GM23248 (cell line): Measurements from ENCODE around the gene CAMK1D. TPM values are rescaled to one million over a fixed set of nuclear protein-coding genes. Genes with fewer than 3 reads are reported as not detected.

Experiments used
- DNase-seq: peaks from one replicate; pipeline ENCODE4 v3.0.0-alpha.2; 2015
- H2AFZ ChIP-seq: fragments of 200-600 bp; sonication (generic); 2 replicates; pipeline ENCODE4 v1.6.1; 2016; ENCODE audit warnings: antibody characterized with exemption
- H3F3A ChIP-seq: fragments of 200-600 bp; sonication (generic); 2 replicates; pipeline ENCODE4 v1.6.1; 2016; ENCODE audit warnings: mild to moderate bottlenecking, antibody characterized with exemption, mixed run types; ENCODE audit not compliant: insufficient read depth
- H3K27ac ChIP-seq: fragments of 200-600 bp; sonication (generic); 2 replicates; pipeline ENCODE4 v1.5.1; 2016; ENCODE audit warnings: mild to moderate bottlenecking
- H3K27me3 ChIP-seq: fragments of 200-600 bp; sonication (generic); replicated peaks from 2 replicates; pipeline ENCODE4 v1.6.1; 2016; ENCODE audit warnings: mild to moderate bottlenecking; ENCODE audit not compliant: insufficient read depth
- H3K36me3 ChIP-seq: fragments of 200-600 bp; sonication (generic); 2 replicates; pipeline ENCODE4 v1.6.1; 2016; ENCODE audit warnings: low read depth, mild to moderate bottlenecking
- H3K4me1 ChIP-seq: fragments of 200-600 bp; sonication (generic); 2 replicates; pipeline ENCODE4 v1.6.1; 2016; ENCODE audit warnings: mild to moderate bottlenecking; ENCODE audit not compliant: insufficient read depth
- H3K4me2 ChIP-seq: fragments of 200-600 bp; sonication (generic); one replicate; pipeline ENCODE4 v1.6.1; 2016; ENCODE audit warnings: mild to moderate bottlenecking; ENCODE audit not compliant: unreplicated experiment
- H3K4me3 ChIP-seq: fragments of 200-600 bp; sonication (generic); 2 replicates; pipeline ENCODE4 v1.5.1; 2016; ENCODE audit warnings: mild to moderate bottlenecking
- H3K79me2 ChIP-seq: fragments of 200-600 bp; sonication (generic); 2 replicates; pipeline ENCODE4 v1.6.1; 2016; ENCODE audit warnings: mild to moderate bottlenecking; ENCODE audit not compliant: insufficient read depth
- H3K9ac ChIP-seq: fragments of 200-600 bp; sonication (generic); 2 replicates; pipeline ENCODE4 v1.6.1; 2016; ENCODE audit warnings: mild to moderate bottlenecking
- H3K9me2 ChIP-seq: fragments of 200-600 bp; sonication (generic); 2 replicates; pipeline ENCODE4 v1.6.1; 2016; ENCODE audit warnings: mixed run types, mild to moderate bottlenecking, moderate library complexity; ENCODE audit not compliant: insufficient read depth
- H3K9me3 ChIP-seq: fragments of 200-600 bp; sonication (generic); one replicate; pipeline ENCODE4 v1.6.1; 2017; ENCODE audit warnings: low read depth
- H4K20me1 ChIP-seq: fragments of 200-600 bp; sonication (generic); 2 replicates; pipeline ENCODE4 v1.6.0; 2016; ENCODE audit not compliant: insufficient read depth
- EZH2 ChIP-seq: fragments of 200-600 bp; sonication (generic); IDR thresholded peaks from 2 replicates; pipeline ENCODE4 v1.6.1; 2018; ENCODE audit warnings: antibody characterized with exemption, mild to moderate bottlenecking; ENCODE audit not compliant: insufficient read depth, poor library complexity, severe bottlenecking
- EZH2phosphoT487 ChIP-seq: fragments of 200-600 bp; sonication (generic); IDR thresholded peaks from 2 replicates; pipeline ENCODE4 v1.6.1; 2018; ENCODE audit warnings: antibody characterized with exemption, moderate library complexity, mild to moderate bottlenecking, low read depth; ENCODE audit not compliant: insufficient read depth
- WGBS, 2 experiments: methylation state at CpG; one replicate each; pipeline ENCODE4 v1.1.6; 2015 to 2017; ENCODE audit warnings: low lambda C conversion rate in 2 of 2, low coverage in 1 of 2; ENCODE audit errors: missing lambda C conversion rate in 2 of 2; 5-methylcytosine and 5-hydroxymethylcytosine counted together
- in situ Hi-C: fragments of 300-500 bp; cut with MboI; formaldehyde crosslinking; loops from 2 replicates; pipeline ENCODE4 v1.15.0; 2020
- polyA plus RNA-seq: library from polyadenylated mRNA; unstranded; fragments of >200 nt; fragmentation: Nextera tagmentation; extraction: Ambion mirVana; gene quantifications from 2 replicates; pipeline ENCODE4 v1.2.1, GENCODE V29; 2016
- total RNA-seq: library from RNA; depleted of rRNA; stranded (reverse); fragments of >200 nt; shearing (Covaris generic); gene quantifications from 2 replicates; pipeline ENCODE4 v1.2.3, GENCODE V29; 2014

The CAMK1D gene
- total and polyA plus RNA-seq, 2 experiments from 2014 or later: 0.22 to 0.55 TPM

DNA sequence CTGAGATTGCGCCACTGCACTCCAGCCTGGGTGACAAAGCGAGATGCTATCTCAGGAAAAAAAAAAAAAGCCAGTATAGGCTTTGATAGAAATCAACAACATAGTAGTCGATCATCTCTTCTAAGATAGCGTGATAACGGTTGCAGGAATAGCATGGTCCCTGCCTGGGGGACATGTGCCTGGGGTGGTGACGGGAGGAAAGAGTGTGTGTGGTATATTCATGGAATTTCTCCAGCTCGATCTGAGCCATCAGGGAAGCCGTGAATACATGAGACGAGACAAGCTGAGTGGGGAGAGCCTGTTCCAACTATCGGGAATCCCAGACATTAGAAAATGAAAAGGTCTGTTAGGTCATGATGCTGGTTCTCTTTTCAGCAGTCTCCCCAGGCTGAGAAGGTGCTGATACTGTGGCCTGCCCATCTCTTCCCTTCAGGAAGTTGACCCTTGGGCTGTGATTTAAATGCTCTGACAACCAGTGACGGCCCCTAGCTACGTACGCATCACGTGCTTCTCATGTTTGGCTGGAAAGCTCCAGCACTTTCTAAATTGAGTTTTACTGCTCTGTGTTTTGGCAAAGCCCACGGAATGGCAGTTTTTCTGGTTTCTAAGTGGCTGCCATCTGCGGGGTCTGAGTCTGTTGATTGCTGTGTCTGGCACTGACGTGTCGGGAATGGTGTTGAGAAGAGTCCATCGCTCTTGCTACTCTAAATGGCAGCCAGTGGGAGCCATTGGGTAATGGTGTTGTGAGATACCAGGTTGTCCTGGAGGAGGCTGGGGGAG lies 422.8 kb downstream of the CAMK1D start:
- Histone ChIP-seq H3K79me2 (no peaks in the 10 kb centered on the region), H4K20me1 (no peaks in the 10 kb centered on the region), H3K9me3 (no peaks in the 10 kb centered on the region), H3K27ac (no peak overlapping the region), H3K9ac (no peak overlapping the region), H3K4me3 (no peak overlapping the region), H3K4me1 (no peaks in the 10 kb centered on the region), H3F3A (no peaks in the 10 kb centered on the region), H3K27me3 (no peaks in the 10 kb centered on the region), H3K36me3 (no peaks in the 10 kb centered on the region), H2AFZ (no peak overlapping the region), H3K4me2 (no peak overlapping the region), H3K9me2 (no peaks in the 10 kb centered on the region)
- TF ChIP-seq EZH2phosphoT487 (no peak), EZH2 (no peak)
- DNase-seq: no peak
- in situ Hi-C loops: no loop called here
- 73% methylated on average over 19 of the region's 19 CpGs for whole genome bisulfite sequencing, 2 experiments

DNA sequence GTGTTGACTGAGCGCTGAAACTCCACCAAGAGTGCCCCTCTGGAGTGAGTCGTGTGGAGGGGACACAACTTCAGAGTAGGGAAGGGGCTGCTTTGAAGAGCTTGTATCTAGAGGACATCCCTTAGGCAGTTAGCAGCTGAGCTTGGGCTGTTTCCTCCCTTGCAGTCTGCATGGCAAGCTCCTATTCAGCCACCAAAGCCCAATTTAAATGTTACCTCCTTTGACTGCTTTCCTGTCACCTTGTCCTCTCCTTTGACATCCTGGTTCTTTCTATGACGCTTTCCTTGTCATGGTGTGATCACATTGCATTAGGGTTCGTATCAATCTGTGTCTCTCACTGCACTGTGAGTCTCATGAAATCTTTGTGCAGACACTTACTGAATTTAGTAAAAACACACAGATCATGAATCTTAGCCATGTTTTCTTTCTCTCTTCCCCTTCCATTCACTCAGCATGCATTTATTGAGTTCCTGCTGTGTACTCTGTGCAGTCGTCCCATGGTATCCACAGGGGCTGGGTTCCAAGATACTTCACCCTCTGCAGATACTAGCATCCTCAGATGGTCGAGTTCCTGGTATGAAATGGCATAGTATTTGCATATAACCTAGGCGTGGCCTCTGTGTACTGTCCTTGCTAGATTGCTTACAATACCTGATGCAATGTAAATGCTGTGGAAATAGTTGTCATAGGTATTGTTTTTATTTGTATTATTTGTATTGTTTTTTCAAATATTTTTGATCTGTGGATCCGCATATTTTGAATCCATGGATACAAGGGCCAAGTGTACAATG lies 423.6 kb downstream of the CAMK1D start:
- Histone ChIP-seq H3K9ac (no peak overlapping the region), H3K4me3 (no peak overlapping the region), H3F3A (no peaks in the 10 kb centered on the region), H3K4me1 (no peaks in the 10 kb centered on the region), H3K9me3 (no peaks in the 10 kb centered on the region), H3K9me2 (no peaks in the 10 kb centered on the region), H3K79me2 (no peaks in the 10 kb centered on the region), H3K4me2 (no peak overlapping the region), H4K20me1 (no peaks in the 10 kb centered on the region), H3K27ac (no peak overlapping the region), H3K27me3 (no peaks in the 10 kb centered on the region), H2AFZ (no peak overlapping the region), H3K36me3 (no peaks in the 10 kb centered on the region)
- TF ChIP-seq EZH2phosphoT487 (no peak), EZH2 (no peak)
- DNase-seq: no peak
- in situ Hi-C loops: no loop called here
- 47 to 52% methylated on average over 8 of the region's 8 CpGs for WGBS, 2 experiments

DNA sequence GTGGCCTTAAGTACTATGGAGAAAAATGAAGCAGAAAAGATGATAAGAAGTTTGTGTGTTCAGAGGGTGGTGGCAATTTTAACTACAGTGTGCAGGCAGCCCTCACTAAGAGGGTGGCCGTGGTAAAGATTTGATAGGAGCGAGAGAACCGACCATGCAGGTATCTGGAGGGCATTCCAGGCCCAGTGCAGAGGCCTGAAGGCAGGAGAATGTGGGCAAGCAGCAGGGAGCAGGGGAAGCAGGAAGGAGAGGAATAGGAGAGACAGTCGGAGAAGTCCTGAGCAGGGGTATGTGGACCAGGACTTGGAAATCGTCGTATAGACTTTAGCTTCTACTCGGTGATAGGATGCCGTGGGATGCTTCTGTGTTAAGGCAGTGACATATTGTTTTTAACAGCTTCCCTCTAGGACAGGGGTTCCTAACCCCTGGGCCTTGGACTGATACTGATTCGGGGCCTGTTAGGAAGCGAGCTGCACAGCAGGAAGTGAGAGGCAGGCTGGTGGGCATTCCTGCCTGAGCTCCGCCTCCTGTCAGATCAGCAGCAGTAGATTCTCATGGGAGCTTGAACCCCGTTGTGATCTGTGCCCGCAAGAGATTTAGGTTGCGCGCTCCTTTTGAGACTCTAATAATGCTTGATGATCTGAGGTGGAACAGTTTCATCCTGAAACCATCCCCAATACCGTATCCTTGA lies 425.0 kb downstream of the CAMK1D start:
- no peaks in the 10 kb centered on the region for H3K9me3 ChIP-seq
- H3K79me2 ChIP-seq: no peaks in the 10 kb centered on the region
- no peak for TF ChIP-seq EZH2phosphoT487
- no peak for TF ChIP-seq EZH2
- no peaks in the 10 kb centered on the region for H3K27me3 ChIP-seq
- H3K9ac ChIP-seq: no peak overlapping the region
- H3K9me2 ChIP-seq: no peaks in the 10 kb centered on the region
- H2AFZ ChIP-seq: no peak overlapping the region
- in situ Hi-C loops: no loop called here
- H3K27ac ChIP-seq: no peak overlapping the region
- no peaks in the 10 kb centered on the region for H3K36me3 ChIP-seq
- no peak for DNase-seq
- no peak overlapping the region for H3K4me3 ChIP-seq
- H3F3A ChIP-seq: no peaks in the 10 kb centered on the region
- no peaks in the 10 kb centered on the region for H4K20me1 ChIP-seq
- WGBS, 2 experiments: 80 to 81% methylated on average over 16 of the region's 16 CpGs
- H3K4me2 ChIP-seq: no peak overlapping the region
- no peaks in the 10 kb centered on the region for H3K4me1 ChIP-seq

DNA sequence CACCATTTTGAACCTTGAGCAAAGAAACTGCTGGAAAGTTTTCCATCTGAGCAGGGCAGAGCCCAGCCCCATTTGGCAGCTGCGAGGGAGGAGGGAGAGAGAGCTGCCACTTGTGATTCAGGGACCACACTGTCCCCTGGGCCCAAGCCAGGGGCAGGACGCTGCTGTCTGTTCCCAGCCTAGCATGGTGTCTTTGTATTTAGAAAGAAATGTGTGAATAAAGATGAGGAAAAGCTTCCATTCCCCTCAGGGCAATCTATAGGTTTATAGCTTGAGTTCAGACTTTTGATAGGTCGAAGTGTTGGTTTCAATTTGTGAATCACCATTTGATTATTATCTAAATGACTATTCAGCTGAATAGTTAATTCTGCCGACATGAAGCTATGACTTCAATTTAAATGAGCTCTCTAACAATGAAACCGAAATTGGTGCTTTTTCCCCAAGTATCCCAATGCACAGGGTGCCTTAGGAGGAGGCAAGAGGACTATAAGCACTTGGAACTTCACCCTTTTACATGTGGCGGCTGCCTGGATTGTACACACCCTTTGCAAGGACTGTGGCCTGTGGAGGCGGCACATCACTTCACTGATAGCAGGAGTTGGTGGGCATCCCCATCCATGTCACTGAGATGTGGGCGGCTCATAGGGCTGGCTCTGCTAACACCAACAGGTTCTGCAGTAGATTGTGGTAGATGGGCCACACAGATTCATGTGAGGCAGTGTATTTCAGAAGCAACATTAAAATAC lies 428.7 kb downstream of the CAMK1D start:
- DNase-seq: no peak
- Histone ChIP-seq H4K20me1 (no peaks in the 10 kb centered on the region), H3K9me2 (no peaks in the 10 kb centered on the region), H3F3A (no peaks in the 10 kb centered on the region), H3K79me2 (no peaks in the 10 kb centered on the region), H3K4me3 (no peak overlapping the region), H3K27me3 (no peaks in the 10 kb centered on the region), H2AFZ (no peak overlapping the region), H3K36me3 (no peaks in the 10 kb centered on the region), H3K4me1 (no peaks in the 10 kb centered on the region), H3K9me3 (no peaks in the 10 kb centered on the region), H3K27ac (no peak overlapping the region), H3K4me2 (no peak overlapping the region), H3K9ac (no peak overlapping the region)
- TF ChIP-seq EZH2: no peak
- TF ChIP-seq EZH2phosphoT487: no peak
- in situ Hi-C loops: no loop called here
- 51 to 55% methylated on average over 8 of the region's 8 CpGs for WGBS, 2 experiments
